Glutamatergic neuron (in vitro differentiated cells): ENCODE measurements around the gene RNF222. TPM values are rescaled to one million over a fixed set of nuclear protein-coding genes. Genes with fewer than 3 reads are reported as not detected.

Experiments used
- DNase-seq: peaks from one replicate; pipeline ENCODE4 v3.0.0; 2022
- H3K27ac Mint-ChIP-seq: one replicate; pipeline ENCODE4 v1.8.0; 2020; ENCODE audit warnings: mild to moderate bottlenecking, mixed read lengths, inconsistent platforms; ENCODE audit not compliant: unreplicated experiment
- H3K27me3 Mint-ChIP-seq: one replicate; pipeline ENCODE4 v1.8.0; 2020; ENCODE audit warnings: mild to moderate bottlenecking, moderate library complexity, mixed read lengths, inconsistent platforms; ENCODE audit not compliant: unreplicated experiment
- H3K36me3 Mint-ChIP-seq: one replicate; pipeline ENCODE4 v1.8.0; 2020; ENCODE audit warnings: mild to moderate bottlenecking, mixed read lengths, inconsistent platforms; ENCODE audit not compliant: unreplicated experiment
- H3K4me1 Mint-ChIP-seq: one replicate; pipeline ENCODE4 v1.8.0; 2020; ENCODE audit warnings: mild to moderate bottlenecking, low read depth, mixed read lengths, inconsistent platforms; ENCODE audit not compliant: unreplicated experiment
- H3K4me3 Mint-ChIP-seq: one replicate; pipeline ENCODE4 v1.8.0; 2020; ENCODE audit warnings: mild to moderate bottlenecking, mixed read lengths, inconsistent platforms; ENCODE audit not compliant: unreplicated experiment
- H3K9me3 Mint-ChIP-seq: one replicate; pipeline ENCODE4 v1.8.0; 2020; ENCODE audit warnings: mild to moderate bottlenecking, moderate library complexity, mixed read lengths, inconsistent platforms; ENCODE audit not compliant: unreplicated experiment
- total RNA-seq: library from RNA; stranded (reverse); fragmentation: NEBNext Ultra II Directional; extraction: Animal tissue kit (Norgen Biotek cat#: 25700); gene quantifications from one replicate; pipeline ENCODE4 v1.2.1, GENCODE V29; 2021; ENCODE audit not compliant: unreplicated experiment
- TF ChIP-seq, protein P1 (sequence below): fragments of 200-600 bp; sonication (generic); IDR thresholded peaks from one replicate; pipeline ENCODE4 v1.5.0; 2021; ENCODE audit not compliant: partially characterized antibody, unreplicated experiment

The RNF222 gene
- total RNA-seq, 1 donor from 2014 or later = not detected

DNA sequence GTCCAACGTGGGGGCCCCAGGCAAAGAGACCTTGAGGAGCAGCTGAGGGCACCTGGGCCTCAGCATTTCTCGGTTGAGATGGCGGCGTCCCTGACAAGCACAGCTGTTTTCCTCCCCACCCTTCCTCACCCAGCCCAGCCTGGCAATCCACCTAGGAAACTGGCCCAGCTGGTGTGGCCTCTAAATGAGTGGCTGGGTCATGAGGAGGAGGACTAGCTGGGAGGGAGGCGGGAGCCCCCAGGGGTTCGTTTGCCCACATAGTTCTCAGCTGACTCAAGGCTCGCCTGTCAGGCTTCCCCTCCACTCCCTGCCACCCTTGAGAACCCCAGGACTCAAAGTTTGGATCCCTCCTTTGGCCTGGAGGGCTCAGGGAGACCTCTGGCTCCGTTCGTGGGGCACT lies 5.9 kb downstream of the RNF222 start:
- no peak for DNase-seq
- Mint-ChIP-seq H3K4me1 (no peaks in the 10 kb centered on the region), H3K27me3 (peaks cover 2% of the 10 kb centered on the region), H3K4me3 (no peak overlapping the region), H3K9me3 (no peaks in the 10 kb centered on the region), H3K36me3 (no peaks in the 10 kb centered on the region), H3K27ac (no peak overlapping the region)
- TF ChIP-seq, protein P1, sequence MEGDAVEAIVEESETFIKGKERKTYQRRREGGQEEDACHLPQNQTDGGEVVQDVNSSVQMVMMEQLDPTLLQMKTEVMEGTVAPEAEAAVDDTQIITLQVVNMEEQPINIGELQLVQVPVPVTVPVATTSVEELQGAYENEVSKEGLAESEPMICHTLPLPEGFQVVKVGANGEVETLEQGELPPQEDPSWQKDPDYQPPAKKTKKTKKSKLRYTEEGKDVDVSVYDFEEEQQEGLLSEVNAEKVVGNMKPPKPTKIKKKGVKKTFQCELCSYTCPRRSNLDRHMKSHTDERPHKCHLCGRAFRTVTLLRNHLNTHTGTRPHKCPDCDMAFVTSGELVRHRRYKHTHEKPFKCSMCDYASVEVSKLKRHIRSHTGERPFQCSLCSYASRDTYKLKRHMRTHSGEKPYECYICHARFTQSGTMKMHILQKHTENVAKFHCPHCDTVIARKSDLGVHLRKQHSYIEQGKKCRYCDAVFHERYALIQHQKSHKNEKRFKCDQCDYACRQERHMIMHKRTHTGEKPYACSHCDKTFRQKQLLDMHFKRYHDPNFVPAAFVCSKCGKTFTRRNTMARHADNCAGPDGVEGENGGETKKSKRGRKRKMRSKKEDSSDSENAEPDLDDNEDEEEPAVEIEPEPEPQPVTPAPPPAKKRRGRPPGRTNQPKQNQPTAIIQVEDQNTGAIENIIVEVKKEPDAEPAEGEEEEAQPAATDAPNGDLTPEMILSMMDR = no peak

DNA sequence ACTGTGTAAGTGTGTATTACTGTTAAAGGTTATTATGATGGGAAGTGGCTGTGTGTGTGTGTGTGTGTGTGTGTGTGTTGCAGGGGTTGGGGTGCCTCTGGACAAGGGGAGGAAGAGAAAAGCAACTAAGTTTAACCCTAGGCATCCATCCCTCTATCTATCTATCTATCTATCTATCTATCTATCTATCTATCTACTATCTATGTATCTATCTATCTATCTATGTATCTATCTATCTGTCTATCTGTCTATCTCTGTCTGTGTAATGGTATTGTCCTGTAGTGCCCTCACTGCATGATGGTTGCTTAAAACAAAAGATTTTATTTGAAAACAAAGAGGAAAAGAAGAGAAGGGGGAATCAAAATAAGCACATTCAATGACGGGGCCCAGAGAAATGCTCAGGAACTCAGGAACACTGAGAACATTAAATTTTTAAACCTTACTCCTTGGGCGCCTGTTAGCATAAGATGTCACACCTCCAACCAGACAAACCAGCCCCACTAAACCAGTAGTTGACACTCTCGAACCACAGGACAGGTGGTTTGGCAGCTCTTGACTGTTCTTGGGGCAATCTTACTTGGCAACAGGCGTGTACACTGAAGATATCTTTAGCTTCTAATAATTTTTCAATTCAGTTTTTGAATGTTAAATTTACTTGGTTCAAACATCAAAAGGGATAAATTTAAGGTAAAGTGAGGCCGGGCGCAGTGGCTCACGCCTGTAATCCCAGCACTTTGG lies 9.5 kb downstream of the RNF222 start:
- H3K4me3 Mint-ChIP-seq = no peak overlapping the region
- H3K27ac Mint-ChIP-seq = no peak overlapping the region
- H3K27me3 Mint-ChIP-seq = peaks cover under 1% of the 10 kb centered on the region
- TF ChIP-seq, protein P1 = no peak
- no peaks in the 10 kb centered on the region for H3K4me1 Mint-ChIP-seq
- no peaks in the 10 kb centered on the region for H3K36me3 Mint-ChIP-seq
- peaks cover under 1% of the 10 kb centered on the region for H3K9me3 Mint-ChIP-seq
- no peak for DNase-seq

DNA sequence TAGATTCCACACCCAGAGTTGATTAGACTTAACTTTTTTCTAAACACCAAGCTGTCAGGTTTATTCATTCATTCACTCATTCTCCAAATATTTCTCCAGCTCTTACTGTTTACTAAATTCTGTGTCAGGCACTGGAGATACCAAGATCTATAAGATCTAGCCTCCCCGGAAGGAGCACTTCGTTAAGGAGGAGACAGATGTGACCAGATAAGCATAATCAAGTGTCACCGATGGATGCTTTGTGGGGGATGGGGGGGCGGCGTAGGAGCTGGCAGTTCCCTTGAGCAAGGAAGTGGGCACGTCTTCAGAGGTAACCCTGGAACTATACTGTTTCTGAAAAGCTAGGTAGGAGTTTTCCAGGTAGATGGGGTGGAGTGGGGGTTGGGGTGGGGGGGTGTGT lies 10.8 kb downstream of the RNF222 start:
- Mint-ChIP-seq H3K27me3 (peaks cover 8% of the 10 kb centered on the region), H3K9me3 (peaks cover 7% of the 10 kb centered on the region), H3K4me1 (peaks cover 4% of the 10 kb centered on the region), H3K4me3 (no peak overlapping the region), H3K27ac (no peak overlapping the region), H3K36me3 (no peaks in the 10 kb centered on the region)
- TF ChIP-seq, protein P1 = no peak
- DNase-seq = no peak

DNA sequence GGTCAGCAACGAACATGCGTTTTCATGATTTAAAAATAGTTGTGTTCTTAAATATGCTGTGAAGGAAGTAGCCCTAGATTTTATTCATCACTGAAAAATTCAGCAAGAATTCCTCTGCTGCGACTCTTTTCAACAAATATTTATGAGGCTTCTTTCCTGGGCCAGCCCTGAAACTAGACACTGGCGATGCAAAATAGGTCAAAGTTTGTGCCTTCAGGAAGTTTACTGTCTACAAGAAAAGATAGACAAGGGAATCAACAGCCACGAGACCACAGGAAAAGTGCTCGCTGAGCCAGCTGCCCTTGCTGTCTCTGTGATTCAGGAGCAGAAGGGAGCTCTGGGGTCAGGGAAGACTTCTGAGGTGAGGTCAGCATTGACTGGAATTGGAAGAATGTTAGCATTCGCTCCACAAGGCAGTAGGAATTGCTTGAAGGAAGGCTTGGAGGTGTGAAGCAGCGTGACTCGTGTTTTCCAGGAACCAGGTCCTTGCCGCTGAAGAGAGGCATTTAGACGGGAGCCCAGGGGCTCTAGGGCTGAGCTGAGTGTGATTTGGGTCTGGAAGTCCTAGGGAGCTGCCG lies 12.7 kb downstream of the RNF222 start:
- Mint-ChIP-seq H3K9me3 (peaks cover 7% of the 10 kb centered on the region), H3K27me3 (peaks cover 8% of the 10 kb centered on the region), H3K4me1 (peaks cover 8% of the 10 kb centered on the region), H3K27ac (no peak overlapping the region), H3K4me3 (peak overlapping the region; percentile 92), H3K36me3 (no peaks in the 10 kb centered on the region)
- DNase-seq = no peak
- TF ChIP-seq, protein P1 = no peak

DNA sequence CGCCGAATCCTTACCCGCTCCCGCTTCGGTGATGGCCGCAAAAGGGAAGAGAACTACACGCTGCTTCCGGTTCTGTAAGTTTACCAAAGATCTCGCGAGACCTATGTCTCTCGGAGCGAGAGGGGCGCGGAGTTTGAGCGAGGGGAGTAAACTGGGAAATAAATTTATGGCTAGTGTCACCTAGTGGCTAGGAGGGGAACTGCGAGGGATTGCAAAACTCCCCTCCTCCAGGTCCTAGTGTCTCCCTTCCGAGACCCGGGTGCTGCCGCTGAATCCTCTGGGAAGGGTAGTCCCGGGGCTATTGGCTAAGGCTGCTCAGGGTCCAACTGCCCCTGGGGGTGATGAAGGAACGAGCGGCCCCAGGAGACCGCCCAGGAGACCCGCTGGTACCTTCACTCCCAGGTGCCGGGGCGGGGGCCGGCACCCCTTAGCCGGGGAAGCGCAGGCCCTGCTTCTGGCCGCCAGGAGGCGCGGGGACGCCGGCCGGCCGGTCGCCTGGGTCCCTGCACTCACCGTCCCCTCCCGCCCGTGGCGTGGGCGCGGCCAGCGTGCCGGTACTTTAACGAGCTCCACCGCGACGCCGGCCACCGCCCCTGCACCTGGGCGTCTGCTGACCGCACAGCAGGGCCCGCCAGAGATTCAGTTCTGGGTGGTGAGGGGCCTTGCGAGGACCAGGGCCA lies 14.3 kb downstream of the RNF222 start, which contains the start of gene RPL26:
Gene RPL26 (minus strand): TSS at position 51 of the 680 bp plus-strand sequence. CDS start 883 bp downstream, outside the sequence.
- H3K4me3 Mint-ChIP-seq = peak within 1 kb of the TSS; percentile 99
- peaks cover 7% of the 10 kb centered on the region for H3K9me3 Mint-ChIP-seq
- DNase-seq = peak; percentile 91
- no peaks in the 10 kb centered on the region for H3K36me3 Mint-ChIP-seq
- H3K27ac Mint-ChIP-seq = peak within 1 kb of the TSS; percentile 95
- peaks cover 8% of the 10 kb centered on the region for H3K4me1 Mint-ChIP-seq
- peaks cover 8% of the 10 kb centered on the region for H3K27me3 Mint-ChIP-seq
- TF ChIP-seq, protein P1 = peak; percentile 99
